ENCODE data around the gene ADK.

ADK gene

GRCh38 chr10:74640134-74640921 lies 489.3 kb downstream of the ADK start:
- Histone ChIP-seq H3K36me3 (no peaks in the 10 kb centered on the region), H3K9me3 (peaks cover 3% of the 10 kb centered on the region), H3K4me1 (ENCODE audit: control insufficient read depth in 1 of 2, insufficient read depth in 1 of 2, low read depth in 1 of 2, low read length in 1 of 2) (no peaks in the 10 kb centered on the region), H3K27me3 (no peaks in the 10 kb centered on the region), H3K27ac (no peak overlapping the region), H3K4me3 (ENCODE audit: low read depth in 1 of 2, low read length in 1 of 2) (no peak overlapping the region)
- no peak for TF ChIP-seq CTCF (IDR thresholded peaks at IDR 0.05)

GRCh38 chr10:74641659-74642058 lies 490.6 kb downstream of the ADK start:
- no peaks in the 10 kb centered on the region for H3K4me1 ChIP-seq (ENCODE audit: control insufficient read depth in 1 of 2, insufficient read depth in 1 of 2, low read depth in 1 of 2, low read length in 1 of 2)
- H3K27me3 ChIP-seq, result no peaks in the 10 kb centered on the region
- no peak for TF ChIP-seq CTCF (IDR thresholded peaks at IDR 0.05)
- H3K4me3 ChIP-seq (ENCODE audit: low read depth in 1 of 2, low read length in 1 of 2), result no peak overlapping the region
- no peak overlapping the region for H3K27ac ChIP-seq
- H3K9me3 ChIP-seq, result no peaks in the 10 kb centered on the region
- H3K36me3 ChIP-seq, result no peaks in the 10 kb centered on the region

- Histone ChIP-seq H3K4me3 (ENCODE audit: low read depth in 1 of 2, low read length in 1 of 2) (no peak overlapping the region), H3K27me3 (no peaks in the 10 kb centered on the region), H3K36me3 (no peaks in the 10 kb centered on the region), H3K9me3 (no peaks in the 10 kb centered on the region), H3K27ac (no peak overlapping the region), H3K4me1 (ENCODE audit: control insufficient read depth in 1 of 2, insufficient read depth in 1 of 2, low read depth in 1 of 2, low read length in 1 of 2) (no peaks in the 10 kb centered on the region)
- no peak for TF ChIP-seq CTCF (IDR thresholded peaks at IDR 0.05)
Measured at GRCh38 chr10:74642901-74643595, 492.0 kb downstream of the ADK start.

GRCh38 chr10:74643596-74643975 lies 492.6 kb downstream of the ADK start:
- H3K27ac ChIP-seq, result no peak overlapping the region
- H3K9me3 ChIP-seq, result no peaks in the 10 kb centered on the region
- no peaks in the 10 kb centered on the region for H3K27me3 ChIP-seq
- H3K36me3 ChIP-seq, result no peaks in the 10 kb centered on the region
- TF ChIP-seq CTCF (IDR thresholded peaks at IDR 0.05), result no peak
- no peak overlapping the region for H3K4me3 ChIP-seq (ENCODE audit: low read depth in 1 of 2, low read length in 1 of 2)
- no peaks in the 10 kb centered on the region for H3K4me1 ChIP-seq (ENCODE audit: control insufficient read depth in 1 of 2, insufficient read depth in 1 of 2, low read depth in 1 of 2, low read length in 1 of 2)

- Histone ChIP-seq H3K9me3 (no peaks in the 10 kb centered on the region), H3K27me3 (no peaks in the 10 kb centered on the region), H3K4me1 (ENCODE audit: control insufficient read depth in 1 of 2, insufficient read depth in 1 of 2, low read depth in 1 of 2, low read length in 1 of 2) (no peaks in the 10 kb centered on the region), H3K27ac (no peak overlapping the region), H3K36me3 (no peaks in the 10 kb centered on the region), H3K4me3 (ENCODE audit: low read depth in 1 of 2, low read length in 1 of 2) (no peak overlapping the region)
- no peak for TF ChIP-seq CTCF (IDR thresholded peaks at IDR 0.05)
Measured at GRCh38 chr10:74644738-74645137, 493.7 kb downstream of the ADK start.

Measured in neutrophil (primary cell).